Measurements from ENCODE around the gene EVI5.
"Not testable (repeated sequence)": the region's sequence is repeated elsewhere in the genome, so short reads cannot be mapped to it uniquely, and the experiment has no call there.

The EVI5 gene

GRCh38 chr1:92536211-92536979 lies 248.5 kb downstream of the EVI5 start:
- no peak overlapping the region for H3K4me3 ChIP-seq (ENCODE audit: low read depth in 1 of 2, low read length in 1 of 2)
- no peaks in the 10 kb centered on the region for H3K27me3 ChIP-seq
- no peaks in the 10 kb centered on the region for H3K36me3 ChIP-seq
- H3K27ac ChIP-seq = no peak overlapping the region
- no peaks in the 10 kb centered on the region for H3K9me3 ChIP-seq
- no peak for TF ChIP-seq CTCF (IDR thresholded peaks at IDR 0.05)
- H3K4me1 ChIP-seq (ENCODE audit: control insufficient read depth in 1 of 2, insufficient read depth in 1 of 2, low read depth in 1 of 2, low read length in 1 of 2) = peaks cover 15 to 35% of the 10 kb centered on the region in 2 experiments

DNA sequence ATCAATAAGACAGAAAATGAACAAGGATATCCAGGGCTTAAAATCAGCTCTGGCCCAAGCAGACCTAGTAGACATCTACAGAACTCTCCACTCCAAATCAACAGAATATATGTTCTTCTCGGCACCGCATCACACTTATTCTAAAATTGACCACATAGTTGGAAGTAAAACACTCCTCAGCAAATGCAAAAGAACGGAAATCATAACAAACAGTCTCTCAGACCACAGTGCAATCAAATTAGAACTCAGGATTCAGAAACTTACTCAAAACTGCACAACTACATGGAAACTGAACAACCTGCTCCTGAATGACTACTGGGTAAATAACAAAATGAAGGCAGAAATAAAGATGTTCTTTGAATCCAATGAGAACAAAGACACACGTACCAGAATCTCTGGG lies 252.5 kb downstream of the EVI5 start:
- H3K9me3 ChIP-seq; H3K36me3 ChIP-seq; H3K4me3 ChIP-seq (ENCODE audit: low read depth in 1 of 2, low read length in 1 of 2); H3K27me3 ChIP-seq; H3K27ac ChIP-seq: not testable (repeated sequence)
- H3K4me1 ChIP-seq (ENCODE audit: control insufficient read depth in 1 of 2, insufficient read depth in 1 of 2, low read depth in 1 of 2, low read length in 1 of 2) = peaks cover 12 to 16% of the 10 kb centered on the region in 2 experiments

- not testable (repeated sequence) for H3K27me3 ChIP-seq; H3K4me3 ChIP-seq (ENCODE audit: low read depth in 1 of 2, low read length in 1 of 2); H3K27ac ChIP-seq; H3K36me3 ChIP-seq; H3K9me3 ChIP-seq
- peaks cover 10 to 12% of the 10 kb centered on the region in 2 experiments for H3K4me1 ChIP-seq (ENCODE audit: control insufficient read depth in 1 of 2, insufficient read depth in 1 of 2, low read depth in 1 of 2, low read length in 1 of 2)
Measured at GRCh38 chr1:92531939-92532338, 253.0 kb downstream of the EVI5 start.

GRCh38 chr1:92527670-92528069 lies 257.2 kb downstream of the EVI5 start:
- Histone ChIP-seq H3K4me1 (ENCODE audit: control insufficient read depth in 1 of 2, insufficient read depth in 1 of 2, low read depth in 1 of 2, low read length in 1 of 2) (no peaks in the 10 kb centered on the region), H3K9me3 (no peaks in the 10 kb centered on the region), H3K4me3 (ENCODE audit: low read depth in 1 of 2, low read length in 1 of 2) (no peak overlapping the region), H3K36me3 (no peaks in the 10 kb centered on the region), H3K27me3 (no peaks in the 10 kb centered on the region), H3K27ac (no peak overlapping the region)
- no peak for TF ChIP-seq CTCF (IDR thresholded peaks at IDR 0.05)

DNA sequence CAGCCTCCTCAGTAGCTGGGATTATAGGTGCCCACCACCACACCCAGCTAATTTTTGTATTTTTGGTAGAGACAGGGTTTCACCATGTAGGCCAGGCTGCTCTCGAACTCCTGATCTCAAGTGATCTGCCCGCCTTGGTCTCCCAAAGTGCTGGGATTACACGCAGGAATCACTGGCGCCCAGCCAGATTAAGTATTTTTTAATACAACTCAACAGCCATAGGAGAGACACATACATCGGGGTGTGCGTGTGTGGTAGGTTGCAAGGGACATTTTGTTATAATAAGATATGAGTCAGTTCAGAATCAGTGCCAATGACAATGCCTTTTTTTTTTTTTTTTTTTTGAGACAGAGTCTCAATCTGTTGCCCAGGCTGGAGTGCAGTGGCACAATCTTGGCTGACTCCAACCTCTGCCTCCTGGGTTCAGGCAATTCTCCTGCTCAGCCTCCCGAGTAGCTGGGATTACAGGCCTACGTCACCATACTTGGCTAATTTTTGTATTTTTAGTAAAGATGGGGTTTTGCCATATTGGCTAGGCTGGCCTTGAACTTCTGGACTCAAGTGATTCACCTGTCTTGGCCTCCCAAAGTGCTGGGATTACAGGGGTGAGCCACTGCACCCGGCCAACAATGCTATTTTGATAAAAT lies 259.8 kb downstream of the EVI5 start:
- H3K27me3 ChIP-seq; H3K9me3 ChIP-seq; H3K27ac ChIP-seq; H3K4me3 ChIP-seq (ENCODE audit: low read depth in 1 of 2, low read length in 1 of 2); H3K4me1 ChIP-seq (ENCODE audit: control insufficient read depth in 1 of 2, insufficient read depth in 1 of 2, low read depth in 1 of 2, low read length in 1 of 2); H3K36me3 ChIP-seq: not testable (repeated sequence)

- Histone ChIP-seq H3K4me1 (ENCODE audit: control insufficient read depth in 1 of 2, insufficient read depth in 1 of 2, low read depth in 1 of 2, low read length in 1 of 2) (peaks cover 23 to 24% of the 10 kb centered on the region in 2 experiments), H3K36me3 (no peaks in the 10 kb centered on the region), H3K27ac (no peak overlapping the region), H3K27me3 (no peaks in the 10 kb centered on the region), H3K4me3 (ENCODE audit: low read depth in 1 of 2, low read length in 1 of 2) (no peak overlapping the region), H3K9me3 (no peaks in the 10 kb centered on the region)
- no peak for TF ChIP-seq CTCF (IDR thresholded peaks at IDR 0.05)
Measured at GRCh38 chr1:92519043-92519442, 265.9 kb downstream of the EVI5 start.

DNA sequence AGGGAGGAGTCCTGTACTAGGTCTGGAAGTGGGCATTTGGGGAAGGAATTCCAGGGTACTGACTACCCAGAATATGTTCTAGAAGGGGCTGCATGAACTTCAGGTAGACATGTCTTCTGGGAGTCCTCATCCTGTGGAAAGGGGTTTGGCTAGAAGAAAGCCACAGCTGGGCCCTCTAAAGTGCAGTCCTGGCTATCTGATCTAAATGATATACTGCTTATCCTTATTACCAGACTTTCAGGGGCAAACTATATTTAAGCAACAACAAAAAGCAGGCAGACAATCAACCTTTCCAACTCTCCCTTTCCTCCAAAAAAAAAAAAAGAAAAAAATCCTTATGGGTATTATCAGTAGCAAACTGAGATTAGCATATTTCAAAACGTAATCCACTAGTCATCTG lies 268.3 kb downstream of the EVI5 start:
- Histone ChIP-seq H3K27me3 (no peaks in the 10 kb centered on the region), H3K9me3 (no peaks in the 10 kb centered on the region), H3K36me3 (no peaks in the 10 kb centered on the region), H3K27ac (no peak overlapping the region), H3K4me3 (ENCODE audit: low read depth in 1 of 2, low read length in 1 of 2) (no peak overlapping the region), H3K4me1 (ENCODE audit: control insufficient read depth in 1 of 2, insufficient read depth in 1 of 2, low read depth in 1 of 2, low read length in 1 of 2) (peaks cover 23 to 24% of the 10 kb centered on the region in 2 experiments)
- no peak for TF ChIP-seq CTCF (IDR thresholded peaks at IDR 0.05)

Measured in neutrophil (primary cell).